HepG2 (cell line): ENCODE results near the gene FERMT2. TPM values are rescaled to one million over a fixed set of nuclear protein-coding genes. Genes with fewer than 3 reads are reported as not detected.

Source experiments
- JUN ChIP-seq: sonication (generic); formaldehyde crosslinking; IDR thresholded peaks from 2 replicates; pipeline ENCODE4 v1.4.0; 2020; ENCODE audit warnings: mild to moderate bottlenecking, missing genetic modification reagents
- KDM2A ChIP-seq: sonication (generic); formaldehyde crosslinking; IDR thresholded peaks from 2 replicates; pipeline ENCODE4 v1.4.0; 2020; ENCODE audit warnings: low read depth, missing genetic modification reagents, borderline replicate concordance
- NR1H2 ChIP-seq: sonication (generic); formaldehyde crosslinking; IDR thresholded peaks from 2 replicates; pipeline ENCODE4 v1.8.1; 2022; ENCODE audit warnings: low read depth, missing genetic modification reagents, borderline replicate concordance
- PAF1 ChIP-seq: IDR thresholded peaks from 2 replicates; pipeline ENCODE4 v1.6.1; 2016; ENCODE audit warnings: missing genetic modification reagents, missing compliant biosample characterization
- PHF21A ChIP-seq: sonication (generic); formaldehyde crosslinking; IDR thresholded peaks from 2 replicates; pipeline ENCODE4 v1.5.0; 2020; ENCODE audit warnings: mild to moderate bottlenecking, missing genetic modification reagents
- PHF8 ChIP-seq: sonication (generic); formaldehyde crosslinking; IDR thresholded peaks from 2 replicates; pipeline ENCODE4 v1.5.0; 2020; ENCODE audit warnings: missing genetic modification reagents
- RNF219 ChIP-seq: sonication (generic); formaldehyde crosslinking; IDR thresholded peaks from 2 replicates; pipeline ENCODE4 v1.5.0; 2020; ENCODE audit warnings: mild to moderate bottlenecking, missing genetic modification reagents
- SRSF4 ChIP-seq: fragments of 200-400 bp; formaldehyde crosslinking; IDR thresholded peaks from one replicate; pipeline ENCODE4 v1.6.1; 2018; ENCODE audit warnings: mild to moderate bottlenecking, low read depth, low read length, moderate library complexity; ENCODE audit not compliant: poor library complexity, severe bottlenecking
- TRIM22 ChIP-seq: fragments of 450-650 bp; IDR thresholded peaks from 2 replicates; pipeline ENCODE4 v1.6.1; 2017
- YEATS2 ChIP-seq: sonication (generic); formaldehyde crosslinking; IDR thresholded peaks from 2 replicates; pipeline ENCODE4 v1.4.0; 2020; ENCODE audit warnings: missing genetic modification reagents, borderline replicate concordance
- ZBTB3 ChIP-seq: sonication (generic); formaldehyde crosslinking; IDR thresholded peaks from 2 replicates; pipeline ENCODE4 v1.4.0; 2020; ENCODE audit warnings: low read depth, mild to moderate bottlenecking, moderate library complexity, missing genetic modification reagents, borderline replicate concordance
- ZHX2 ChIP-seq, 2 experiments: sonication (generic) in 1 of 2; formaldehyde crosslinking in 1 of 2; IDR thresholded peaks; 2 replicates each; pipeline versions ENCODE4 v1.6.1 to v1.9.0; 2014 to 2022; ENCODE audit warnings: antibody characterized with exemption in 1 of 2, borderline replicate concordance in 1 of 2, inconsistent platforms in 1 of 2, low read depth in 1 of 2, missing genetic modification reagents in 1 of 2
- ZMAT5 ChIP-seq: sonication (generic); formaldehyde crosslinking; IDR thresholded peaks from 2 replicates; pipeline ENCODE4 v1.5.0; 2020; ENCODE audit warnings: mild to moderate bottlenecking, low read depth, missing genetic modification reagents, borderline replicate concordance
- ZNF20 ChIP-seq: sonication (generic); formaldehyde crosslinking; IDR thresholded peaks from 2 replicates; pipeline ENCODE4 v1.4.0; 2020; ENCODE audit warnings: mild to moderate bottlenecking, moderate library complexity, missing genetic modification reagents
- ZNF251 ChIP-seq: sonication (generic); formaldehyde crosslinking; IDR thresholded peaks from 2 replicates; pipeline ENCODE4 v1.9.0; 2021; ENCODE audit warnings: mild to moderate bottlenecking, missing genetic modification reagents
- ZNF331 ChIP-seq: sonication (generic); formaldehyde crosslinking; IDR thresholded peaks from 2 replicates; pipeline ENCODE4 v1.4.0; 2020; ENCODE audit warnings: missing genetic modification reagents
- ZNF337 ChIP-seq: sonication (generic); formaldehyde crosslinking; IDR thresholded peaks from 2 replicates; pipeline ENCODE4 v1.5.1; 2020; ENCODE audit warnings: missing genetic modification reagents, low read depth, mild to moderate bottlenecking, borderline replicate concordance
- ZNF552 ChIP-seq: sonication (generic); formaldehyde crosslinking; IDR thresholded peaks from 2 replicates; pipeline ENCODE4 v1.9.0; 2022; ENCODE audit warnings: missing genetic modification reagents, mild to moderate bottlenecking, borderline replicate concordance
- ZNF614 ChIP-seq: IDR thresholded peaks from 2 replicates; pipeline ENCODE4 v1.6.1; 2018; ENCODE audit warnings: missing biosample characterization, missing genetic modification reagents, inconsistent platforms, borderline replicate concordance
- ZNF891 ChIP-seq: sonication (generic); formaldehyde crosslinking; IDR thresholded peaks from 2 replicates; pipeline ENCODE4 v1.5.0; 2020; ENCODE audit warnings: mild to moderate bottlenecking, missing genetic modification reagents
- polyA plus RNA-seq, 8 experiments: library from polyadenylated mRNA; depleted of rRNA in 3 of 8; stranded (reverse) in 7 of 8; unstranded in 1 of 8; fragments of >200 nt; fragmentation: Illumina TruSeq in 4 of 8; extraction: Trizol in 4 of 8; gene quantifications; 2 replicates each; pipeline versions ENCODE4 v1.2.1 to v1.2.3, GENCODE V29; 2011 to 2016; ENCODE audit warnings: low read depth in 4 of 8, missing spikeins in 1 of 8, mixed read lengths in 1 of 8; ENCODE audit not compliant: insufficient read depth in 1 of 8
- total RNA-seq, 5 experiments: library from RNA; depleted of rRNA; stranded (reverse); fragments of >200 nt; fragmentation: Illumina TruSeq; extraction: Trizol; gene quantifications; 2 replicates each; pipeline ENCODE4 v1.2.3, GENCODE V29; 2016; ENCODE audit warnings: low read depth in 1 of 5

FERMT2 gene
- total and polyA plus RNA-seq, 2 of the 13 experiments (the other 11 are each of a cell fraction or from before 2014, with no cell fraction given): 36.2 to 60.4 TPM

GRCh38 chr14:52821805-52822250 is 129.0 kb downstream of the FERMT2 start (continued):
- TF ChIP-seq RNF219 (no peak), PAF1 (CRISPR knock-in tag) (no peak), ZNF337 (no peak), ZNF331 (CRISPR knock-in tag) (peak; percentile 80; the same call in 1 of the 2 replicates), NR1H2 (CRISPR knock-in tag) (no peak; the same call in 1 of the 2 replicates), KDM2A (CRISPR knock-in tag) (0 out of 2 replicates have a peak, but pooled peaks have one; percentile 40), TRIM22 (no peak), ZMAT5 (CRISPR knock-in tag) (no peak), ZNF891 (CRISPR knock-in tag) (no peak), ZNF20 (CRISPR knock-in tag) (no peak), SRSF4 (no peak), ZNF251 (no peak), JUN (CRISPR knock-in tag) (0 out of 2 replicates have a peak, but pooled peaks have one; percentile 34), YEATS2 (CRISPR knock-in tag) (peak; percentile 66; the same call in 1 of the 2 replicates), ZNF552 (CRISPR knock-in tag) (no peak), ZBTB3 (CRISPR knock-in tag) (0 out of 2 replicates have a peak, but pooled peaks have one; percentile 50), ZHX2 (IDR thresholded peaks at IDR 0.05; ENCODE audit: low read depth) (0 out of 2 replicates have a peak, but pooled peaks have one; percentile 27), ZHX2 (CRISPR knock-in tag; IDR thresholded peaks at IDR 0.05; ENCODE audit: borderline replicate concordance) (no peak), ZNF614 (CRISPR knock-in tag) (peak; percentile 87), PHF8 (CRISPR knock-in tag) (0 out of 2 replicates have a peak, but pooled peaks have one; percentile 17), PHF21A (CRISPR knock-in tag) (peak; percentile 83)
